WTC11 (cell line): Measurements from ENCODE around the gene B3GALT4. TPM values are rescaled to one million over a fixed set of nuclear protein-coding genes. Genes with fewer than 3 reads are reported as not detected.

Source experiments
- ATAC-seq: fragments of 200-7000 bp; cut with Tn5 transposase; 2 replicates; pipeline ENCODE4 v1.10.0; 2021; ENCODE audit warnings: mild to moderate bottlenecking, moderate library complexity
- CTCF ChIA-PET: fragments of 300-600 bp; sonication (Branson Sonifier 250); formaldehyde crosslinking; loops from one replicate; lab custom pipeline; 2021; ENCODE audit warnings: antibody characterized with exemption; lab: Charles Lee
- POLR2A ChIA-PET: fragments of 350-600 bp; sonication (Branson Sonifier 250); formaldehyde crosslinking; loops from one replicate; lab custom pipeline; 2021; ENCODE audit warnings: antibody characterized with exemption; lab: Charles Lee
- DNase-seq: peaks from one replicate; pipeline ENCODE4 v3.0.0; 2021; ENCODE audit warnings: low spot score
- H3K27ac Mint-ChIP-seq: 2 replicates; pipeline ENCODE4 v1.8.0; 2021; ENCODE audit warnings: mixed read lengths
- H3K27me3 Mint-ChIP-seq: 2 replicates; pipeline ENCODE4 v1.8.0; 2021; ENCODE audit warnings: low read depth, mild to moderate bottlenecking, moderate library complexity, mixed read lengths
- H3K36me3 Mint-ChIP-seq: 2 replicates; pipeline ENCODE4 v1.8.0; 2021; ENCODE audit warnings: mixed read lengths
- H3K4me1 Mint-ChIP-seq: 2 replicates; pipeline ENCODE4 v1.8.0; 2022; ENCODE audit warnings: mixed read lengths
- H3K4me3 Mint-ChIP-seq: 2 replicates; pipeline ENCODE4 v1.8.0; 2021; ENCODE audit warnings: mild to moderate bottlenecking, moderate library complexity, mixed read lengths
- H3K9me3 Mint-ChIP-seq: 2 replicates; pipeline ENCODE4 v1.8.0; 2021; ENCODE audit warnings: mixed read lengths
- AR ChIP-seq: fragments of 250-450 bp; sonication (Bioruptor Pico); IDR thresholded peaks from 2 replicates; pipeline ENCODE4 v1.9.0; 2021; ENCODE audit warnings: mild to moderate bottlenecking
- GTF2I ChIP-seq: fragments of 250-450 bp; sonication (Bioruptor Pico); conservative IDR thresholded peaks from 2 replicates; pipeline ENCODE4 v1.4.0; 2021; ENCODE audit warnings: mild to moderate bottlenecking
- MAX ChIP-seq: sonication (generic); formaldehyde crosslinking; IDR thresholded peaks from 2 replicates; pipeline ENCODE4 v1.8.0; 2022; ENCODE audit warnings: mild to moderate bottlenecking, missing genetic modification reagents
- MLX ChIP-seq: sonication (generic); formaldehyde crosslinking; IDR thresholded peaks from 2 replicates; pipeline ENCODE4 v1.8.1; 2023; ENCODE audit warnings: mild to moderate bottlenecking, missing genetic modification reagents, moderate library complexity
- NR3C1 ChIP-seq: sonication (generic); formaldehyde crosslinking; conservative IDR thresholded peaks from 2 replicates; pipeline ENCODE4 v1.8.1; 2023; ENCODE audit warnings: low read depth, mild to moderate bottlenecking, missing genetic modification reagents
- PRRX2 ChIP-seq: fragments of 250-450 bp; sonication (Bioruptor Pico); IDR thresholded peaks from 2 replicates; pipeline ENCODE4 v1.8.0; 2021; ENCODE audit warnings: mild to moderate bottlenecking
- SMAD3 ChIP-seq: sonication (generic); formaldehyde crosslinking; IDR thresholded peaks from 2 replicates; pipeline ENCODE4 v1.8.0; 2022; ENCODE audit warnings: missing genetic modification reagents, mild to moderate bottlenecking, borderline replicate concordance
- TEAD1 ChIP-seq: sonication (generic); formaldehyde crosslinking; IDR thresholded peaks from 2 replicates; pipeline ENCODE4 v1.8.0; 2022; ENCODE audit warnings: mild to moderate bottlenecking, missing genetic modification reagents
- ZNF423 ChIP-seq: fragments of 250-450 bp; sonication (Bioruptor Pico); IDR thresholded peaks from 2 replicates; pipeline ENCODE4 v2.1.2; 2022; ENCODE audit warnings: mild to moderate bottlenecking, moderate library complexity
- ZNF532 ChIP-seq: fragments of 250-450 bp; sonication (Bioruptor Pico); IDR thresholded peaks from 2 replicates; pipeline ENCODE4 v1.9.0; 2021; ENCODE audit warnings: mild to moderate bottlenecking, borderline replicate concordance
- total RNA-seq: library from RNA; stranded (reverse); gene quantifications from 3 replicates; pipeline ENCODE4 v1.2.3, GENCODE V29; 2021
- TF ChIP-seq, protein P1 (sequence below): sonication (generic); formaldehyde crosslinking; IDR thresholded peaks from 2 replicates; pipeline ENCODE4 v1.8.0; 2022; ENCODE audit warnings: mild to moderate bottlenecking, missing genetic modification reagents

The B3GALT4 gene
- total RNA-seq, 1 experiment from 2014 or later: 4.1 TPM

GRCh38 chr6:33279257-33279695 lies 2.4 kb downstream of the B3GALT4 start:
- no peak for ATAC-seq
- H3K4me3 Mint-ChIP-seq: no peak overlapping the region
- no peaks in the 10 kb centered on the region for H3K9me3 Mint-ChIP-seq
- H3K4me1 Mint-ChIP-seq: peaks cover 34% of the 10 kb centered on the region
- TF ChIP-seq, protein P1, sequence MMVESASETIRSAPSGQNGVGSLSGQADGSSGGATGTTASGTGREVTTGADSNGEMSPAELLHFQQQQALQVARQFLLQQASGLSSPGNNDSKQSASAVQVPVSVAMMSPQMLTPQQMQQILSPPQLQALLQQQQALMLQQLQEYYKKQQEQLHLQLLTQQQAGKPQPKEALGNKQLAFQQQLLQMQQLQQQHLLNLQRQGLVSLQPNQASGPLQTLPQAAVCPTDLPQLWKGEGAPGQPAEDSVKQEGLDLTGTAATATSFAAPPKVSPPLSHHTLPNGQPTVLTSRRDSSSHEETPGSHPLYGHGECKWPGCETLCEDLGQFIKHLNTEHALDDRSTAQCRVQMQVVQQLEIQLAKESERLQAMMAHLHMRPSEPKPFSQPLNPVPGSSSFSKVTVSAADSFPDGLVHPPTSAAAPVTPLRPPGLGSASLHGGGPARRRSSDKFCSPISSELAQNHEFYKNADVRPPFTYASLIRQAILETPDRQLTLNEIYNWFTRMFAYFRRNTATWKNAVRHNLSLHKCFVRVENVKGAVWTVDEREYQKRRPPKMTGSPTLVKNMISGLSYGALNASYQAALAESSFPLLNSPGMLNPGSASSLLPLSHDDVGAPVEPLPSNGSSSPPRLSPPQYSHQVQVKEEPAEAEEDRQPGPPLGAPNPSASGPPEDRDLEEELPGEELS: no peak
- TF ChIP-seq SMAD3 (CRISPR knock-in tag): no peak
- TF ChIP-seq TEAD1 (CRISPR knock-in tag): no peak
- TF ChIP-seq NR3C1 (CRISPR knock-in tag): no peak
- TF ChIP-seq MAX (CRISPR knock-in tag): no peak
- TF ChIP-seq AR (CRISPR knock-in tag): no peak
- no peak for TF ChIP-seq ZNF532 (CRISPR knock-in tag)
- no peak for TF ChIP-seq MLX (CRISPR knock-in tag)
- no peak for TF ChIP-seq PRRX2 (CRISPR knock-in tag)
- no peak for TF ChIP-seq GTF2I (CRISPR knock-in tag)
- H3K36me3 Mint-ChIP-seq: peaks cover 31% of the 10 kb centered on the region
- POLR2A ChIA-PET: no interaction called here
- CTCF ChIA-PET: interaction anchor here (0.6 to 3.1 kb wide), 8 partner anchors 11 to 146 kb away, joined by 3 to 40 read pairs (median 4); partner anchors contain the start of genes PFDN6 and RGL2
- DNase-seq: no peak
- H3K27ac Mint-ChIP-seq: no peak overlapping the region
- no peaks in the 10 kb centered on the region for H3K27me3 Mint-ChIP-seq

DNA sequence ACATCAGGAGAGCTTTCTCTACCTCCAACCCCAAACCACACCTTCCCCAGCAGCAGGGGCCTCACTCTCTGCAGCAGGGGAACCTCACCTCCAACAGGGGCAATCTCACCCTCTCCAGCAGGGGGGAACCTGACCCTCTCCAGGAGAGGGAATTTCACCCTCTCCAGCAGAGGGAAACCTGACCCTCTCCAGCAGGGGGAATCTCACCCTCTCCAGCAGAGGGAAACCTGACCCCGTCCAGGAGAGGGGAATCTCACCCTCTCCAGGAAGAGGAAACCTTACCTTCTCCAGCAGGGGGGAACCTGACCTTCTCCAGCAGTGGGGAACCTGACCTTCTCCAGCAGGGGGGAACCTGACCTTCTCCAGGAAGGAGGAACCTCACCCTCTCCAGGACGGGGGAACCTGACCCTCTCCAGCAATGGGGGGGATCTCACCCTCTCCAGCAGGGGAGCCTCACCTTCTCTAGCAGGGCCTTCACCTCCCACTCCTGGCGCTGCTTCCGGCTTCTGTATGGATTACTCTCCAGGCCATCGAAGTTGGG lies 3.1 kb downstream of the B3GALT4 start:
- Mint-ChIP-seq H3K4me3 (no peak overlapping the region), H3K36me3 (peaks cover 27% of the 10 kb centered on the region), H3K27ac (no peak overlapping the region), H3K27me3 (no peaks in the 10 kb centered on the region), H3K9me3 (no peaks in the 10 kb centered on the region), H3K4me1 (peaks cover 26% of the 10 kb centered on the region)
- DNase-seq: peak; percentile 72
- CTCF ChIA-PET: interaction anchor here (0.6 to 1.0 kb wide), 4 partner anchors 10 to 33 kb away, joined by 3 to 4 read pairs (median 4); partner anchors contain the start of gene PFDN6
- TF ChIP-seq ZNF423 (CRISPR knock-in tag): peak; percentile 67
- no peak for TF ChIP-seq SMAD3 (CRISPR knock-in tag)
- peak; percentile 33 for ATAC-seq
- POLR2A ChIA-PET: no interaction called here
